Left lung (tissue), 10 donors: Measurements from ENCODE around the gene NEK7. TPM values are rescaled to one million over a fixed set of nuclear protein-coding genes. Genes with fewer than 3 reads are reported as not detected.

ENCODE experiments used
- ATAC-seq: fragments of 200-7000 bp; cut with Tn5 transposase; one replicate; pipeline ENCODE4 v1.9.1; 2020; ENCODE audit warnings: moderate library complexity
- DNase-seq, 4 donors: peaks; one replicate each; pipeline ENCODE4 v3.0.0-alpha.2; 2013 to 2020
- H3K27ac ChIP-seq, 2 donors: fragments of 200-600 bp; sonication (generic) in 1 of 2; one replicate each; pipeline versions ENCODE4 v1.5.0 to v1.8.0; 2020 to 2021
- H3K27me3 ChIP-seq, 2 donors: fragments of 200-600 bp; sonication (generic) in 1 of 2; one replicate each; pipeline versions ENCODE4 v1.5.0 to v1.8.0; 2020 to 2021
- H3K36me3 ChIP-seq, 2 donors: fragments of 200-600 bp; sonication (generic) in 1 of 2; one replicate each; pipeline versions ENCODE4 v1.5.0 to v1.8.0; 2020 to 2021
- H3K4me1 ChIP-seq, 2 donors: fragments of 200-600 bp; one replicate each; pipeline ENCODE4 v1.8.0; 2021
- H3K4me3 ChIP-seq, 2 donors: fragments of 200-600 bp; sonication (generic) in 1 of 2; one replicate each; pipeline versions ENCODE4 v1.5.0 to v1.8.0; 2020 to 2021; ENCODE audit warnings: mild to moderate bottlenecking in 1 of 2
- H3K9me3 ChIP-seq, 2 donors: fragments of 200-600 bp; sonication (generic) in 1 of 2; one replicate each; pipeline versions ENCODE4 v1.5.0 to v1.8.0; 2020 to 2021
- CTCF ChIP-seq, 2 donors: fragments of 200-600 bp; sonication (generic) in 1 of 2; IDR thresholded peaks; one replicate each; pipeline versions ENCODE4 v1.5.0 to v1.8.0; 2021; ENCODE audit warnings: antibody characterized with exemption in 2 of 2
- intact Hi-C, 2 donors: fragments of 100-400 bp; cut with DNase I; formaldehyde crosslinking; loops; one replicate each; pipeline versions ENCODE4 v1.11.2 to v1.14.2; 2022
- polyA plus RNA-seq, 6 donors: library from polyadenylated mRNA; unstranded; fragments of 120-200 nt; gene quantifications; one replicate each; pipeline ENCODE4 v1.2.1, GENCODE V29; 2013; ENCODE audit not compliant: insufficient read length in 6 of 6
- total RNA-seq, 2 donors: library from RNA; stranded (reverse); fragmentation: NEBNext Ultra II Directional; extraction: Animal tissue kit (Norgen Biotek cat#: 25700); gene quantifications; one replicate each; pipeline ENCODE4 v1.2.1, GENCODE V29; 2021
- donor health status: DM: no; HTN: yes; CAD: no.
- donor health status: DM: no; HTN: no; CAD: no.

The NEK7 gene
- total and polyA plus RNA-seq, 8 donors = 66.9 to 102 (median 76.1) TPM

GRCh38 chr1:198328458-198329032 is 171.7 kb downstream of the NEK7 start:
- TF ChIP-seq CTCF (IDR thresholded peaks at IDR 0.05) = no peak
- no peak overlapping the region for H3K27ac ChIP-seq
- H3K36me3 ChIP-seq = no peaks in the 10 kb centered on the region
- no peaks in the 10 kb centered on the region for H3K27me3 ChIP-seq
- intact Hi-C loops = no loop called here
- H3K9me3 ChIP-seq = no peaks in the 10 kb centered on the region
- ATAC-seq (no peak), DNase-seq (peak in 1 of 4 donors; percentile 34)
- H3K4me3 ChIP-seq = no peak overlapping the region
- H3K4me1 ChIP-seq = no peaks in the 10 kb centered on the region

- Histone ChIP-seq H3K9me3 (no peaks in the 10 kb centered on the region), H3K4me3 (no peak overlapping the region), H3K27ac (no peak overlapping the region), H3K36me3 (no peaks in the 10 kb centered on the region), H3K27me3 (no peaks in the 10 kb centered on the region), H3K4me1 (no peaks in the 10 kb centered on the region)
- intact Hi-C loops = no loop called here
- no peak for ATAC-seq
- no peak for DNase-seq
- no peak for TF ChIP-seq CTCF (IDR thresholded peaks at IDR 0.05)
Measured at GRCh38 chr1:198330982-198331615, 174.3 kb downstream of the NEK7 start.

DNA sequence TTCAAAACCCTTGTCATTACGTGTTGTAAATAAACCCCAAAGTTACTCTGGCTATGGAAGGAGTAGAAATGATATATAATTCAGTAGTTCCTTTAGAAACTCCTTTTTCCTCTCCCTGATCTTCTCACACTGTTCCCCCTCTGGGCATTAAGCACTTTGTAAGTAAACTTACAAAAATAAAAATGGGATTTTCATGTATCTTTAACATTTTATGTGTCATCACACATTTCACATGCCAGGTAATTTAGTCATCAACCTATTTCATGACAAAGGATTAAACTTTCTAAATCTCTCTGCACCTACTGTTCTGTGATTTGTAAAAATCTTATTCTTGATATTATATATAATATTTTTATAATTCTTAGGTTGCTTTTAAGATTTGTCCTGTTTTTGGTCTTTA is 176.9 kb downstream of the NEK7 start:
- Histone ChIP-seq H3K27me3 (no peaks in the 10 kb centered on the region), H3K9me3 (no peaks in the 10 kb centered on the region), H3K4me3 (no peak overlapping the region), H3K4me1 (no peaks in the 10 kb centered on the region), H3K27ac (no peak overlapping the region), H3K36me3 (no peaks in the 10 kb centered on the region)
- no peak for ATAC-seq
- intact Hi-C loops = no loop called here
- TF ChIP-seq CTCF (IDR thresholded peaks at IDR 0.05) = no peak
- DNase-seq = no peak

DNA sequence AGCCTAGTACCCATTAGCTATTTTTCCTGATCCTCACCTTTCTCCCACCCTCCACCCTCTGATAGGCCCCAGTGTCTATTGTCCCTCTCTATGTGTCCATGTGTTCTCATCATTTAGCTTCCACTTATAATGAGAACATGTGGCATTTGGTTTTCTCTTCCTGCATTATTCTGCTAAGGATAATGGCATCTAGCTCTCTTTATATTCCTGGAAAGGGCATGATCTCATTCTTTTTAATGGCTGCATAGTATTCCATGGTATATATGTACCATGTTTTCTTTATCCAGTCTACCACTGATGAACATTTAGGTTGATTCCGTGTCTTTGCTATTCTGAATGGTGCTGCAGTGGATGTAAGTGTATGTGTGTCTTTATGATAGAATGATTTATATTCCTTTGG is 178.9 kb downstream of the NEK7 start:
- no peak for DNase-seq
- no peak overlapping the region for H3K27ac ChIP-seq
- no peaks in the 10 kb centered on the region for H3K9me3 ChIP-seq
- intact Hi-C loops = no loop called here
- no peak for TF ChIP-seq CTCF (IDR thresholded peaks at IDR 0.05)
- H3K27me3 ChIP-seq = no peaks in the 10 kb centered on the region
- ATAC-seq = no peak
- H3K4me1 ChIP-seq = no peaks in the 10 kb centered on the region
- H3K36me3 ChIP-seq = no peaks in the 10 kb centered on the region
- H3K4me3 ChIP-seq = no peak overlapping the region

DNA sequence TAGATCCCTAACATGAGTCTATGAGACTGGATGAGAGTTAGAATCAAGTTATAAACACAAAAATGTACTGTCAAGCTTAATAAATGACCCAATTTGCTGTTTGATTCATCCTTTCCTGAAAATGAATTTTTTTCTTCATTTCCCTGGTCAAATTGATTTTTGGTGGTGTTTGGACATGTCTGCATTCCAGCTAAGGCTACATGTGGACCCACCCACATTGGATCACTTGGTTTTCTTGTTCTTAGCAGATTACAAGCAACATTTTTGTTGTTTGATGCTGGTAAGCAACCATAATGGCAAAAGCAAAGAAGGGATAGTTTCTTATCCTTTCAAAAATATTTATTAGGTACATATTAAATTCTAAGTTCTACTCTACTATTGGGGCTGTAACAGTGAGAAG is 181.1 kb downstream of the NEK7 start:
- no peak for TF ChIP-seq CTCF (IDR thresholded peaks at IDR 0.05)
- no peak for DNase-seq
- no peaks in the 10 kb centered on the region for H3K4me1 ChIP-seq
- ATAC-seq = no peak
- H3K27me3 ChIP-seq = no peaks in the 10 kb centered on the region
- no peaks in the 10 kb centered on the region for H3K9me3 ChIP-seq
- H3K27ac ChIP-seq = no peak overlapping the region
- intact Hi-C loops = no loop called here
- H3K4me3 ChIP-seq = no peak overlapping the region
- no peaks in the 10 kb centered on the region for H3K36me3 ChIP-seq
